OCI-LY3 (cell line): ENCODE data around the gene C22orf39.

ENCODE experiments used
- H2AFZ ChIP-seq: fragments of 200-600, 300-600 bp; shearing (Covaris generic); 2 replicates; pipeline ENCODE4 v1.6.0; 2014; ENCODE audit warnings: antibody characterized with exemption, low read depth, low read length
- H3K27ac ChIP-seq: fragments of 200-600, 300-600 bp; sonication (generic); 2 replicates; pipeline ENCODE4 v1.5.1; 2014; ENCODE audit warnings: mild to moderate bottlenecking, low read length, moderate library complexity, mixed read lengths
- H3K27me3 ChIP-seq: fragments of 200-600, 300-600 bp; sonication (generic); 2 replicates; pipeline ENCODE4 v1.6.1; 2014; ENCODE audit warnings: low read depth, low read length, mixed read lengths
- H3K36me3 ChIP-seq: fragments of 200-600, 300-600 bp; sonication (generic); replicated peaks from 2 replicates; pipeline ENCODE3; 2014; ENCODE audit warnings: low read depth, low read length, mixed read lengths
- H3K4me1 ChIP-seq: fragments of 300-600, 200-600 bp; sonication (generic); 2 replicates; pipeline ENCODE4 v1.6.1; 2014; ENCODE audit warnings: low read length, mixed read lengths
- H3K4me2 ChIP-seq: fragments of 200-600, 300-600 bp; sonication (generic); 2 replicates; pipeline ENCODE4 v1.6.1; 2014; ENCODE audit warnings: low read length, mixed read lengths
- H3K4me3 ChIP-seq: fragments of 300-600, 200-600 bp; sonication (generic); 2 replicates; pipeline ENCODE4 v1.5.1; 2014; ENCODE audit warnings: antibody characterized with exemption, mild to moderate bottlenecking, low read length, moderate library complexity
- H3K79me2 ChIP-seq: fragments of 300-600, 200-600 bp; shearing (Covaris generic); 2 replicates; pipeline ENCODE4 v1.6.1; 2014; ENCODE audit warnings: mild to moderate bottlenecking, low read length, mixed read lengths
- H3K9ac ChIP-seq: fragments of 300-600, 200-600 bp; shearing (Covaris generic); 2 replicates; pipeline ENCODE4 v1.6.0; 2014; ENCODE audit warnings: mild to moderate bottlenecking, low read length, moderate library complexity
- H3K9me3 ChIP-seq: fragments of 200-600, 300-600 bp; shearing (Covaris generic); 2 replicates; pipeline ENCODE4 v1.6.1; 2014; ENCODE audit warnings: low read length, mixed read lengths; ENCODE audit not compliant: insufficient read depth
- H4K20me1 ChIP-seq: fragments of 200-600, 300-600 bp; sonication (generic); 2 replicates; pipeline ENCODE4 v1.6.1; 2016; ENCODE audit warnings: low read length, mixed read lengths; ENCODE audit not compliant: insufficient read depth
- EZH2phosphoT487 ChIP-seq: fragments of 200-600 bp; shearing (Covaris generic); IDR thresholded peaks from 2 replicates; pipeline ENCODE4 v1.6.1; 2018; ENCODE audit warnings: antibody characterized with exemption, mixed run types, low read depth
- TF ChIP-seq, protein P1 (sequence below): fragments of 200-600, 300-600 bp; sonication (generic); IDR thresholded peaks from 2 replicates; pipeline ENCODE4 v1.5.1; 2014; ENCODE audit warnings: antibody characterized with exemption, low read length, low read depth

C22orf39 gene

DNA sequence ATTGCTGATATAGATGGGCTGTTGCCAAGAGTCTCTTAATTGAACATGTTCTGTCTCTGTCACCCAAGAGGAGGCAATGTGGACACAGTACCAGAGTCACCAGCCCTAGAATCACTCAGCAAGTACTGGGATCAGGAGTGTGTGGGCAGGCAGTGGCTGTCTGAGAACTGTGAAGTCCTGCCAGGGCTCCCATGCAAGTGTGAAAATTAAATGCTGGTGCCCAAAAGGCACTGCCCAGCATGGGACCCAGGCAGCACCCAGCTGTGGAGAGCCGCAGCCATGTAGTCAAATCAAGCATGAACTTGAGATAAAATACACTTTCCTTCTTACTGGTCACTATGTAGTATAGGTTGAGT lies 35.8 kb downstream of the C22orf39 start:
- no peaks in the 10 kb centered on the region for H3K4me1 ChIP-seq
- TF ChIP-seq, protein P1, sequence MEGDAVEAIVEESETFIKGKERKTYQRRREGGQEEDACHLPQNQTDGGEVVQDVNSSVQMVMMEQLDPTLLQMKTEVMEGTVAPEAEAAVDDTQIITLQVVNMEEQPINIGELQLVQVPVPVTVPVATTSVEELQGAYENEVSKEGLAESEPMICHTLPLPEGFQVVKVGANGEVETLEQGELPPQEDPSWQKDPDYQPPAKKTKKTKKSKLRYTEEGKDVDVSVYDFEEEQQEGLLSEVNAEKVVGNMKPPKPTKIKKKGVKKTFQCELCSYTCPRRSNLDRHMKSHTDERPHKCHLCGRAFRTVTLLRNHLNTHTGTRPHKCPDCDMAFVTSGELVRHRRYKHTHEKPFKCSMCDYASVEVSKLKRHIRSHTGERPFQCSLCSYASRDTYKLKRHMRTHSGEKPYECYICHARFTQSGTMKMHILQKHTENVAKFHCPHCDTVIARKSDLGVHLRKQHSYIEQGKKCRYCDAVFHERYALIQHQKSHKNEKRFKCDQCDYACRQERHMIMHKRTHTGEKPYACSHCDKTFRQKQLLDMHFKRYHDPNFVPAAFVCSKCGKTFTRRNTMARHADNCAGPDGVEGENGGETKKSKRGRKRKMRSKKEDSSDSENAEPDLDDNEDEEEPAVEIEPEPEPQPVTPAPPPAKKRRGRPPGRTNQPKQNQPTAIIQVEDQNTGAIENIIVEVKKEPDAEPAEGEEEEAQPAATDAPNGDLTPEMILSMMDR, result no peak
- TF ChIP-seq EZH2phosphoT487, result no peak
- H3K27ac ChIP-seq, result no peak overlapping the region
- peaks cover 60% of the 10 kb centered on the region for H3K79me2 ChIP-seq
- H3K36me3 ChIP-seq, result peaks cover 30% of the 10 kb centered on the region
- no peak overlapping the region for H3K9ac ChIP-seq
- H2AFZ ChIP-seq, result no peak overlapping the region
- H3K4me2 ChIP-seq, result no peak overlapping the region
- peaks cover 46% of the 10 kb centered on the region for H4K20me1 ChIP-seq
- H3K27me3 ChIP-seq, result no peaks in the 10 kb centered on the region
- no peaks in the 10 kb centered on the region for H3K9me3 ChIP-seq
- H3K4me3 ChIP-seq, result no peak overlapping the region

DNA sequence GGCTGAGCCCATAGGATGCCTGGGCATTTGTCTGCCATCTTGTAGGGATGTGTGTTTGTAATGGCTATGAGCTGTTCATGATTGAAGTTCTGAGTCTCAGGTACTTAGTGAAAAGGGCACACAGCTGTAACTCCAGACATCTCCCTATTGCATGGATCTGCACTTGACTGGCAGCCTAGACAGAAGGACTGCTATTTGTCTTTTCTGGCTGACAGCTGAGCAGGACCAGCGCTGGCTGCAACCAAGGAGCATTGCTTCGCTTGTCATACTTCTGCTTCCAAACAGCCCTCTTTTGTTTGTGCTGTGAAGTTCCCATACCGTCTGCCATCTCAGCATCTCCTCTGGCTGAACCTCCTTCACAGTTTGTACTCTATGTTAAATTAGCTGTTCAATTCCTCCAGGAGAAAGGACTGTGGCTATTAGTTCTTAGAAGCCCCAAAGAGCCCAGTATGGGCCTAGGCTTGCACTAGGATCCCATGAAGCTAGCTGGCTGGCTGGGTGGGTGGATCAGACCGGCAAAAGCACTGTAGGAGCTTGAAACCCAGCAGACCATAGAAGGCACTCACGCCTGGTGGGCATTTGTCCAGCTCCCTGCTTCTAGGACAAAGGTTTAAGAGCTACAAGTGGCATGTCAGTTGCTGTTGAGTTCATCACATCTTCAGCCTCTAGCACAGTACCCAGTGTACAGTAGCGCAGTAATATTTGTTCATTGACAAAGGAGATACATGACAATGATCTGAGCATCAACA lies 36.4 kb downstream of the C22orf39 start:
- TF ChIP-seq, protein P1, result no peak
- no peak for TF ChIP-seq EZH2phosphoT487
- no peaks in the 10 kb centered on the region for H3K4me1 ChIP-seq
- H3K4me2 ChIP-seq, result no peak overlapping the region
- peaks cover 31% of the 10 kb centered on the region for H3K36me3 ChIP-seq
- peaks cover 44% of the 10 kb centered on the region for H4K20me1 ChIP-seq
- no peak overlapping the region for H2AFZ ChIP-seq
- H3K4me3 ChIP-seq, result no peak overlapping the region
- no peak overlapping the region for H3K9ac ChIP-seq
- H3K9me3 ChIP-seq, result no peaks in the 10 kb centered on the region
- no peaks in the 10 kb centered on the region for H3K27me3 ChIP-seq
- H3K79me2 ChIP-seq, result peaks cover 54% of the 10 kb centered on the region
- no peak overlapping the region for H3K27ac ChIP-seq

DNA sequence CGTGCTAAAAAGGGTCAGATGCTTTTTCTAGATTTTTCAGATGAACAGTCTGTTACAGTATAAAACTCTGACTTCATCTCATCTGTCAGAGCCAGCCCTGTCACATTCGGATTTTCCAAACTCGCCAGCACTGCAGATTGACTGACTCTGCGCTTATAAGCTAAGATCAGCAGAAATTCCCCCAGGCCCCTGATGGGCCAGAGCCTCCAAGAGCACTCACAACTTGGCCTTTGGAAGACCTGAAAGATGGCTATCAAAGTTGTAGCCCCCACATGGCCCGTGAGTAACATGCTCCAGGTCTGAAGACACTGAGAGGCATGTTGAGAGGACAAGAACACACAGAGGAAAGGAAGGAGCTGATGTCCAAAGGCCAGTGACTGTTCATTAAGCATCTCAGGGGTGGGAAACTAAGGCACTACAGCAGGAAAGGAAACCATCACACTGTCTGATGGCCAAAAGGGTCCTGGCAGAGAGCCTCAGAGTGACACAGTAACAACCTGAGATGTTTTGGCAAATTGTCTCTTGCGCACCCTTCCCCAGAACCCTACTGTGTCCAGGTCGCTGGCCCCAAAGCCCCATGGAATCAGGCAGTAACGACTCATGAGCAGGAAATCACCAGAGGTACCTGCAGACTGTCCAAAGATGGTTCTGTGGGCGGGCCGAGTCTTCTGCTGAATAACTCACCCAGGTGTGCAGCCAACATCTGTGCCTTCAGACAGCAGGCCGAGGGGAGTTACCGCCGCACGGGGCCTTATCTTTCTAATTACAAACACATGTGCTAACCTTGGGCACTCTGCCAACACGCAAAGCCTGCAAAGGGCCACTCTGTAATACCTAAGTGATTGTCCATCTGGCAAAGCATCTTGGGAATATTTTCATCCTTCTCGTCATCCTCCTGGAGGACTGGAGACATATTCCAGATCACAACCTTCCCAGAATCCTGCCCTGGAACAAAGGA lies 39.6 kb downstream of the C22orf39 start:
- TF ChIP-seq, protein P1, result no peak
- TF ChIP-seq EZH2phosphoT487, result no peak
- Histone ChIP-seq H3K79me2 (peaks cover 24% of the 10 kb centered on the region), H3K4me1 (peaks cover 8% of the 10 kb centered on the region), H3K4me2 (no peak overlapping the region), H3K9ac (no peak overlapping the region), H3K27ac (no peak overlapping the region), H4K20me1 (peaks cover 27% of the 10 kb centered on the region), H3K27me3 (no peaks in the 10 kb centered on the region), H2AFZ (no peak overlapping the region), H3K4me3 (no peak overlapping the region), H3K9me3 (no peaks in the 10 kb centered on the region), H3K36me3 (peaks cover 41% of the 10 kb centered on the region)

DNA sequence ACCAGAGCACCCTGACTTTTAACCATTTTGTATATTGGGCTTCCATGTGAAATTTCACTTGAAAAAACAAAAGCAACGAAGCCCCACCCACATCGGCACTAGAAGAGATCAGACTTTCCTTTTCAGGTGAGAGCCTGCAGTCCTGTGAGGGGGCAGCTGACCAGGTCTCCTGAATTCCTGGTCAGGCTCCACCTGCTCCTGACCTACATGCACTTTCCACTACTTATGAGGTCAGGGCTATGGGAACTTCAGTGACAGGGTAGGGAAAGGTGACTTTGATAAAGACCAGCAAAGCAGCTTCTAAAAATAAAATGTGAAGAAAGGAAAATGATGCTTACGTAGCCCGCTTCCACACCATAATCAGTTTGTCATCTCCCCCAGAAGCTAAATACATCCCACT lies 40.7 kb downstream of the C22orf39 start:
- Histone ChIP-seq H3K27me3 (no peaks in the 10 kb centered on the region), H3K36me3 (peaks cover 46% of the 10 kb centered on the region), H3K9me3 (no peaks in the 10 kb centered on the region), H3K4me1 (peaks cover 8% of the 10 kb centered on the region), H3K9ac (no peak overlapping the region), H2AFZ (no peak overlapping the region), H3K27ac (no peak overlapping the region), H3K4me3 (no peak overlapping the region), H4K20me1 (peaks cover 16% of the 10 kb centered on the region), H3K4me2 (no peak overlapping the region), H3K79me2 (peaks cover 13% of the 10 kb centered on the region)
- no peak for TF ChIP-seq EZH2phosphoT487
- TF ChIP-seq, protein P1, result no peak
